WTC11 (cell line): ENCODE measurements around the gene SMLR1. TPM values are rescaled to one million over a fixed set of nuclear protein-coding genes. Genes with fewer than 3 reads are reported as not detected.
A peak's percentile ranks its signal among the peaks of the same experiment; 100 is the strongest.

Experiments used
- ATAC-seq: fragments of 200-7000 bp; cut with Tn5 transposase; 2 replicates; pipeline ENCODE4 v1.10.0; 2021; ENCODE audit warnings: mild to moderate bottlenecking, moderate library complexity
- CTCF ChIA-PET: fragments of 300-600 bp; sonication (Branson Sonifier 250); formaldehyde crosslinking; loops from one replicate; lab custom pipeline; 2021; ENCODE audit warnings: antibody characterized with exemption; lab: Charles Lee
- POLR2A ChIA-PET: fragments of 350-600 bp; sonication (Branson Sonifier 250); formaldehyde crosslinking; loops from one replicate; lab custom pipeline; 2021; ENCODE audit warnings: antibody characterized with exemption; lab: Charles Lee
- DNase-seq: peaks from one replicate; pipeline ENCODE4 v3.0.0; 2021; ENCODE audit warnings: low spot score
- H3K27ac Mint-ChIP-seq: 2 replicates; pipeline ENCODE4 v1.8.0; 2021; ENCODE audit warnings: mixed read lengths
- H3K27me3 Mint-ChIP-seq: 2 replicates; pipeline ENCODE4 v1.8.0; 2021; ENCODE audit warnings: low read depth, mild to moderate bottlenecking, moderate library complexity, mixed read lengths
- H3K36me3 Mint-ChIP-seq: 2 replicates; pipeline ENCODE4 v1.8.0; 2021; ENCODE audit warnings: mixed read lengths
- H3K4me1 Mint-ChIP-seq: 2 replicates; pipeline ENCODE4 v1.8.0; 2022; ENCODE audit warnings: mixed read lengths
- H3K4me3 Mint-ChIP-seq: 2 replicates; pipeline ENCODE4 v1.8.0; 2021; ENCODE audit warnings: mild to moderate bottlenecking, moderate library complexity, mixed read lengths
- H3K9me3 Mint-ChIP-seq: 2 replicates; pipeline ENCODE4 v1.8.0; 2021; ENCODE audit warnings: mixed read lengths
- ATF2 ChIP-seq: sonication (generic); formaldehyde crosslinking; IDR thresholded peaks from 2 replicates; pipeline ENCODE4 v1.8.1; 2022; ENCODE audit warnings: low read depth, missing genetic modification reagents, borderline replicate concordance
- CREB1 ChIP-seq: sonication (generic); formaldehyde crosslinking; IDR thresholded peaks from 2 replicates; pipeline ENCODE4 v1.8.0; 2023; ENCODE audit warnings: mild to moderate bottlenecking, missing genetic modification reagents
- CREM ChIP-seq: sonication (generic); formaldehyde crosslinking; IDR thresholded peaks from 2 replicates; pipeline ENCODE4 v1.8.1; 2022; ENCODE audit warnings: mild to moderate bottlenecking, missing genetic modification reagents, moderate library complexity
- E2F5 ChIP-seq: sonication (generic); formaldehyde crosslinking; IDR thresholded peaks from 2 replicates; pipeline ENCODE4 v1.8.1; 2022; ENCODE audit warnings: mild to moderate bottlenecking, moderate library complexity, missing genetic modification reagents
- ESRRA ChIP-seq: sonication (generic); formaldehyde crosslinking; IDR thresholded peaks from 2 replicates; pipeline ENCODE4 v1.8.1; 2022; ENCODE audit warnings: mild to moderate bottlenecking, missing genetic modification reagents, borderline replicate concordance
- FOXK1 ChIP-seq: sonication (generic); formaldehyde crosslinking; IDR thresholded peaks from 2 replicates; pipeline ENCODE4 v1.8.0; 2022; ENCODE audit warnings: mild to moderate bottlenecking, moderate library complexity, missing genetic modification reagents
- GABPB1 ChIP-seq: sonication (generic); formaldehyde crosslinking; IDR thresholded peaks from 2 replicates; pipeline ENCODE4 v1.8.1; 2023; ENCODE audit warnings: mild to moderate bottlenecking, missing genetic modification reagents
- GTF2I ChIP-seq: fragments of 250-450 bp; sonication (Bioruptor Pico); conservative IDR thresholded peaks from 2 replicates; pipeline ENCODE4 v1.4.0; 2021; ENCODE audit warnings: mild to moderate bottlenecking
- IRF2 ChIP-seq: sonication (generic); formaldehyde crosslinking; IDR thresholded peaks from 2 replicates; pipeline ENCODE4 v1.8.0; 2022; ENCODE audit warnings: low read depth, missing genetic modification reagents, borderline replicate concordance
- JUN ChIP-seq: sonication (generic); formaldehyde crosslinking; IDR thresholded peaks from 2 replicates; pipeline ENCODE4 v1.8.0; 2023; ENCODE audit warnings: mild to moderate bottlenecking, missing genetic modification reagents
- NFE2L1 ChIP-seq: sonication (generic); formaldehyde crosslinking; IDR thresholded peaks from 2 replicates; pipeline ENCODE4 v1.8.1; 2023; ENCODE audit warnings: missing genetic modification reagents
- NR1H2 ChIP-seq: sonication (generic); formaldehyde crosslinking; IDR thresholded peaks from 2 replicates; pipeline ENCODE4 v1.9.0; 2021; ENCODE audit warnings: mild to moderate bottlenecking, moderate library complexity, missing genetic modification reagents
- NR2C2 ChIP-seq: sonication (generic); formaldehyde crosslinking; IDR thresholded peaks from 2 replicates; pipeline ENCODE4 v1.8.0; 2022; ENCODE audit warnings: mild to moderate bottlenecking, missing genetic modification reagents
- RELA ChIP-seq: sonication (generic); formaldehyde crosslinking; IDR thresholded peaks from 2 replicates; pipeline ENCODE4 v1.8.1; 2022; ENCODE audit warnings: missing genetic modification reagents, mild to moderate bottlenecking, borderline replicate concordance
- TCF7 ChIP-seq: sonication (generic); formaldehyde crosslinking; IDR thresholded peaks from 2 replicates; pipeline ENCODE4 v1.8.0; 2022; ENCODE audit warnings: mild to moderate bottlenecking, low read depth, missing genetic modification reagents, moderate library complexity
- TEAD4 ChIP-seq: sonication (generic); formaldehyde crosslinking; IDR thresholded peaks from 2 replicates; pipeline ENCODE4 v1.8.0; 2022; ENCODE audit warnings: mild to moderate bottlenecking, missing genetic modification reagents
- ZNF317 ChIP-seq: sonication (generic); formaldehyde crosslinking; IDR thresholded peaks from 2 replicates; pipeline ENCODE4 v1.8.1; 2023; ENCODE audit warnings: low read depth, mild to moderate bottlenecking, moderate library complexity, missing genetic modification reagents, borderline replicate concordance
- ZNF532 ChIP-seq: fragments of 250-450 bp; sonication (Bioruptor Pico); IDR thresholded peaks from 2 replicates; pipeline ENCODE4 v1.9.0; 2021; ENCODE audit warnings: mild to moderate bottlenecking, borderline replicate concordance
- total RNA-seq: library from RNA; stranded (reverse); gene quantifications from 3 replicates; pipeline ENCODE4 v1.2.3, GENCODE V29; 2021
- TF ChIP-seq, protein P1 (sequence below): sonication (generic); formaldehyde crosslinking; IDR thresholded peaks from 2 replicates; pipeline ENCODE4 v1.8.0; 2022; ENCODE audit warnings: mild to moderate bottlenecking, missing genetic modification reagents
- TF ChIP-seq, protein P2 (sequence below): sonication (generic); formaldehyde crosslinking; IDR thresholded peaks from 2 replicates; pipeline ENCODE4 v1.8.1; 2022; ENCODE audit warnings: low read depth, mild to moderate bottlenecking, moderate library complexity, missing genetic modification reagents, borderline replicate concordance

The SMLR1 gene
- total RNA-seq, 1 experiment from 2014 or later, result not detected

DNA sequence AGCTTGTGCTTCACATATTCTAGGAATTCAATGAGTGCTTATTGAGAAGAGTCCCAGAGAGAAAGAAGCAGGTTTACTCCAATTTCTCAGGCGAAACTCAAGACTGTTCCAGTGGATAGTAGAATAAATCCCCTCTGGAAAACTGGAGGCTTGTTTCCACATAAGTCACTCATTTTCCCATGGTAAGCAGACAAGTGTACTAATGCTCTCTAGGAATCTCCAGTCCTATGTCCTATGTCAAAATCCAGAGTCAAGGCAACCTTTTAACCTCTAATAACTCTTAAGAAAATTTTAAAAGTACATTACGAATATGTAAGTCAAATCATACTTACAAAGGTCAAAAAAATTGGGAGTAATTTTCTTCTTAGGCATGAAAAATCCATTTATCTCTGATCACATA lies 35.2 kb downstream of the SMLR1 start (continued):
- TF ChIP-seq E2F5 (CRISPR knock-in tag), result no peak
- no peak for TF ChIP-seq NR2C2 (CRISPR knock-in tag)
- TF ChIP-seq TCF7 (CRISPR knock-in tag), result no peak
- no peak for TF ChIP-seq TEAD4
- TF ChIP-seq, protein P1, sequence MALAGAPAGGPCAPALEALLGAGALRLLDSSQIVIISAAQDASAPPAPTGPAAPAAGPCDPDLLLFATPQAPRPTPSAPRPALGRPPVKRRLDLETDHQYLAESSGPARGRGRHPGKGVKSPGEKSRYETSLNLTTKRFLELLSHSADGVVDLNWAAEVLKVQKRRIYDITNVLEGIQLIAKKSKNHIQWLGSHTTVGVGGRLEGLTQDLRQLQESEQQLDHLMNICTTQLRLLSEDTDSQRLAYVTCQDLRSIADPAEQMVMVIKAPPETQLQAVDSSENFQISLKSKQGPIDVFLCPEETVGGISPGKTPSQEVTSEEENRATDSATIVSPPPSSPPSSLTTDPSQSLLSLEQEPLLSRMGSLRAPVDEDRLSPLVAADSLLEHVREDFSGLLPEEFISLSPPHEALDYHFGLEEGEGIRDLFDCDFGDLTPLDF (CRISPR knock-in tag), result no peak
- TF ChIP-seq NFE2L1 (CRISPR knock-in tag), result no peak
- TF ChIP-seq RELA (CRISPR knock-in tag), result no peak
- TF ChIP-seq CREM (CRISPR knock-in tag), result no peak
- no peak for TF ChIP-seq CREB1 (CRISPR knock-in tag)
- TF ChIP-seq, all 79 proteins: peak for 0

DNA sequence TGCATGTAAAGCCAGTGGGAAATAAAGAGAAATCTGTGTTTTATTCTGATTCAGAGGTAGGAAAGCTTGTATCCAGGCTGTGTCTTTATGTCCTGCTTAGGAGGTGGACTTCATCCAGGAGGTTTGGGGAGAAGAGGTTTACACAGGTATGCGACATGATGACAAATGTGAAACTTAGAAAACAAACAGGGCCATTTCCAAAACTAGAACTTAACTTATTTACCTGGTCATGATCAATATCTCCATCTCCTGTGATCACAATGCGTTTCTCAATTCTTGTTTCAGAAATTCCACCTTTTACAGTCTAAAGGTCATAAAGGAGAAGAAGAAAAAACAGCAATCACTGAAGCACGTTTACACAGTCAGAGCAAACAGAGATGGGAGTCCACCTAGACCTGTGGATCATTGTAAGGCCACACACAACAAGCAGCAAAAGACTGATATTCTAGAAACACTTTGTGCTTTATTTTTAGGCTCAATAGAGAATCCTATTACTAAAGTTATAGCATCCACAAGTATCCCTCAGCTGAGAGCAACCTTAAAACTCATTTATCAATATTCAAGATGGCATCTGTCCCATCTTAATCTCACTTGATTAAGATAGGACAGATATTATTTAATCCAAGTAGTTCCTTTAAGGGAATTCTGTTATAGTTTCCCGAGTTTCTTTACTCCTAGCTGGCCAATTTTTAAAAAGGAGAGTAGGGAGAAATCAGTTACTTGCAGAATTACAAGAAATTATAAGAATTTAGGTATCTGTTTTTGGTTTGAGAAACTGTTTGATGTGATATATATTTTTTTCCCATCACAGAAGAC lies 36.4 kb downstream of the SMLR1 start:
- Mint-ChIP-seq H3K36me3 (peaks cover 15% of the 10 kb centered on the region), H3K4me1 (peaks cover 13% of the 10 kb centered on the region)

GRCh38 chr6:130864344-130864743 lies 37.1 kb downstream of the SMLR1 start:
- Mint-ChIP-seq H3K4me3 (no peak overlapping the region), H3K4me1 (peaks cover 11% of the 10 kb centered on the region), H3K9me3 (no peaks in the 10 kb centered on the region), H3K27ac (no peak overlapping the region), H3K27me3 (no peaks in the 10 kb centered on the region), H3K36me3 (peaks cover 15% of the 10 kb centered on the region)
- ChIA-PET POLR2A (no interaction called here), CTCF (no interaction called here)
- DNase-seq, result no peak
- TF ChIP-seq ATF2 (CRISPR knock-in tag), result no peak
- 0 out of 2 replicates have a peak, but pooled peaks have one; percentile 36 for TF ChIP-seq GABPB1 (CRISPR knock-in tag)
- no peak for ATAC-seq

More for the DNA sequence above, 36.4 kb downstream of the SMLR1 start:
- H3K4me3 Mint-ChIP-seq, result no peak overlapping the region
- H3K27me3 Mint-ChIP-seq, result no peaks in the 10 kb centered on the region
- ChIA-PET CTCF (interaction anchor here (1.8 kb wide), 1 partner anchor 9 kb away, joined by 7 read pairs; no protein-coding TSS in a partner anchor), POLR2A (no interaction called here)
- no peak overlapping the region; the same call in 1 of the 2 replicates for H3K27ac Mint-ChIP-seq
- DNase-seq (no peak), ATAC-seq (no peak)
- H3K9me3 Mint-ChIP-seq, result no peaks in the 10 kb centered on the region
- TF ChIP-seq GABPB1 (CRISPR knock-in tag) (peak; percentile 73), NR1H2 (CRISPR knock-in tag) (no peak)

GRCh38 chr6:130865793-130866192 lies 38.6 kb downstream of the SMLR1 start:
- no peak overlapping the region for H3K4me3 Mint-ChIP-seq
- H3K4me1 Mint-ChIP-seq, result peaks cover 15% of the 10 kb centered on the region
- no peaks in the 10 kb centered on the region for H3K27me3 Mint-ChIP-seq
- peak overlapping the region; percentile 35; the same call in 1 of the 2 replicates for H3K27ac Mint-ChIP-seq
- no peaks in the 10 kb centered on the region for H3K9me3 Mint-ChIP-seq
- DNase-seq (no peak), ATAC-seq (no peak)
- peaks cover 21% of the 10 kb centered on the region; the same call in 1 of the 2 replicates for H3K36me3 Mint-ChIP-seq
- ChIA-PET POLR2A (no interaction called here), CTCF (no interaction called here)
- TF ChIP-seq JUN (CRISPR knock-in tag) (no peak), FOXK1 (no peak), NFE2L1 (CRISPR knock-in tag) (no peak), TCF7 (CRISPR knock-in tag) (no peak), CREB1 (CRISPR knock-in tag) (no peak), ESRRA (CRISPR knock-in tag) (no peak), ZNF532 (CRISPR knock-in tag) (no peak), ZNF317 (no peak), IRF2 (CRISPR knock-in tag) (no peak), GTF2I (CRISPR knock-in tag) (no peak), GABPB1 (CRISPR knock-in tag) (no peak)
- TF ChIP-seq, protein P2, sequence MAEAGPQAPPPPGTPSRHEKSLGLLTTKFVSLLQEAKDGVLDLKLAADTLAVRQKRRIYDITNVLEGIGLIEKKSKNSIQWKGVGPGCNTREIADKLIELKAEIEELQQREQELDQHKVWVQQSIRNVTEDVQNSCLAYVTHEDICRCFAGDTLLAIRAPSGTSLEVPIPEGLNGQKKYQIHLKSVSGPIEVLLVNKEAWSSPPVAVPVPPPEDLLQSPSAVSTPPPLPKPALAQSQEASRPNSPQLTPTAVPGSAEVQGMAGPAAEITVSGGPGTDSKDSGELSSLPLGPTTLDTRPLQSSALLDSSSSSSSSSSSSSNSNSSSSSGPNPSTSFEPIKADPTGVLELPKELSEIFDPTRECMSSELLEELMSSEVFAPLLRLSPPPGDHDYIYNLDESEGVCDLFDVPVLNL (CRISPR knock-in tag), result no peak
